ENCODE results near the gene METTL9. TPM values are rescaled to one million over a fixed set of nuclear protein-coding genes. Genes with fewer than 3 reads are reported as not detected.
"Not testable (repeated sequence)": the region's sequence is repeated elsewhere in the genome, so short reads cannot be mapped to it uniquely, and the experiment has no call there.

METTL9 gene
- total and polyA plus RNA-seq, 3 donors from 2014 or later, result 42.4 to 77.5 (median 70.5) TPM

- Histone ChIP-seq H3K9me3 (no peaks in the 10 kb centered on the region), H3K27ac (peak overlapping the region in 1 of 2 donors; percentile 14), H3K4me3 (no peak overlapping the region), H3K36me3 (ENCODE audit: low read depth, missing control alignments) (no peaks in the 10 kb centered on the region), H3K27me3 (no peaks in the 10 kb centered on the region), H3K4me1 (no peaks in the 10 kb centered on the region)
- TF ChIP-seq POLR2A (IDR thresholded peaks at IDR 0.05) (no peak), CTCF (IDR thresholded peaks at IDR 0.05) (no peak)
- WGBS, 2 donors, result 49 to 53% methylated on average over 2 of the region's 2 CpGs
- DNase-seq, result no peak
- intact Hi-C loops (cut with DNase I; ENCODE audit: low total_unique reads), result no loop called here
These were observed 33.9 kb upstream of the METTL9 start for GRCh38 chr16:21565507-21565860.

- DNase-seq, result no peak
- H3K27ac ChIP-seq, result peak overlapping the region in 1 of 2 donors; percentile 14
- no peaks in the 10 kb centered on the region for H3K36me3 ChIP-seq (ENCODE audit: low read depth, missing control alignments)
- H3K4me1 ChIP-seq, result no peaks in the 10 kb centered on the region
- TF ChIP-seq POLR2A (IDR thresholded peaks at IDR 0.05), result no peak
- no peak for TF ChIP-seq CTCF (IDR thresholded peaks at IDR 0.05)
- intact Hi-C loops (cut with DNase I; ENCODE audit: low total_unique reads), result no loop called here
- no peaks in the 10 kb centered on the region for H3K9me3 ChIP-seq
- no peaks in the 10 kb centered on the region for H3K27me3 ChIP-seq
- H3K4me3 ChIP-seq, result no peak overlapping the region
- WGBS, 2 donors, result 68 to 72% methylated on average over 13 of the region's 13 CpGs
These were observed 33.3 kb upstream of the METTL9 start for GRCh38 chr16:21565861-21566669.

- 82 to 85% methylated on average over 4 of the region's 4 CpGs for WGBS, 2 donors
- no peaks in the 10 kb centered on the region for H3K36me3 ChIP-seq (ENCODE audit: low read depth, missing control alignments)
- no peak overlapping the region for H3K4me3 ChIP-seq
- no peak overlapping the region for H3K27ac ChIP-seq
- no peaks in the 10 kb centered on the region for H3K4me1 ChIP-seq
- intact Hi-C loops (cut with DNase I; ENCODE audit: low total_unique reads), result no loop called here
- H3K9me3 ChIP-seq, result no peaks in the 10 kb centered on the region
- DNase-seq, result no peak
- TF ChIP-seq CTCF (IDR thresholded peaks at IDR 0.05) (no peak), POLR2A (IDR thresholded peaks at IDR 0.05) (no peak)
- H3K27me3 ChIP-seq, result no peaks in the 10 kb centered on the region
These were observed 32.4 kb upstream of the METTL9 start for GRCh38 chr16:21566891-21567414.

- H3K36me3 ChIP-seq (ENCODE audit: low read depth, missing control alignments); H3K27me3 ChIP-seq; H3K9me3 ChIP-seq; H3K4me1 ChIP-seq; H3K4me3 ChIP-seq; intact Hi-C loops (cut with DNase I; ENCODE audit: low total_unique reads); H3K27ac ChIP-seq; DNase-seq: not testable (repeated sequence)
- WGBS, 2 donors, result 86 to 90% methylated on average over 4 of the region's 4 CpGs
These were observed 31.9 kb upstream of the METTL9 start for GRCh38 chr16:21567496-21567895.

GRCh38 chr16:21568502-21569189, 30.7 kb upstream of the METTL9 start:
- Histone ChIP-seq H3K27me3 (no peaks in the 10 kb centered on the region), H3K4me3 (no peak overlapping the region), H3K27ac (no peak overlapping the region), H3K9me3 (no peaks in the 10 kb centered on the region), H3K36me3 (ENCODE audit: low read depth, missing control alignments) (no peaks in the 10 kb centered on the region), H3K4me1 (no peaks in the 10 kb centered on the region)
- intact Hi-C loops (cut with DNase I; ENCODE audit: low total_unique reads), result no loop called here
- TF ChIP-seq CTCF (IDR thresholded peaks at IDR 0.05) (no peak), POLR2A (IDR thresholded peaks at IDR 0.05) (no peak)
- no peak for DNase-seq
- 91 to 92% methylated on average over 6 of the region's 6 CpGs for WGBS, 2 donors
